Panc1 (cell line): ENCODE measurements around the gene WHAMM. TPM values are rescaled to one million over a fixed set of nuclear protein-coding genes. Genes with fewer than 3 reads are reported as not detected.

Experiments
- ATAC-seq: fragments of 200-7000 bp; cut with Tn5 transposase; 2 replicates; pipeline ENCODE4 v1.9.1; 2020; ENCODE audit warnings: mild to moderate bottlenecking, moderate library complexity
- BruUV-seq: library from RNA; stranded (reverse); fragments of 400-500 nt; replicated peaks from 2 replicates; lab custom pipeline; 2021; lab: Mats Ljungman, UMichigan
- CTCF ChIA-PET: fragments of 300-600 bp; sonication (Branson Sonifier 250); formaldehyde crosslinking; loops from one replicate; lab custom pipeline; 2022; ENCODE audit warnings: antibody characterized with exemption; lab: Charles Lee
- POLR2A ChIA-PET: fragments of 300-600 bp; sonication (Branson Sonifier 250); formaldehyde crosslinking; loops from one replicate; lab custom pipeline; 2022; ENCODE audit warnings: antibody characterized with exemption; lab: Charles Lee
- DNase-seq: peaks from one replicate; pipeline ENCODE4 v3.0.0-alpha.2; 2010; ENCODE audit warnings: low read depth, low spot score
- H3K27ac ChIP-seq: 2 replicates; pipeline ENCODE4 v1.5.1; 2011; ENCODE audit warnings: mild to moderate bottlenecking, low read length, inconsistent platforms
- H3K27me3 ChIP-seq: fragments of 200-500 bp; sonication (Bioruptor generic); 2 replicates; pipeline ENCODE4 v1.6.0; 2014; ENCODE audit warnings: low read length, inconsistent platforms; ENCODE audit not compliant: control insufficient read depth, insufficient read depth
- H3K36me3 ChIP-seq: fragments of 200-500 bp; sonication (Bioruptor generic); 2 replicates; pipeline ENCODE4 v1.5.1; 2014; ENCODE audit warnings: inconsistent platforms, mild to moderate bottlenecking, low read length, moderate library complexity; ENCODE audit not compliant: control insufficient read depth, insufficient read depth
- H3K4me1 ChIP-seq: 2 replicates; pipeline ENCODE4 v1.5.1; 2011; ENCODE audit warnings: inconsistent platforms, mild to moderate bottlenecking, low read length, moderate library complexity; ENCODE audit not compliant: control insufficient read depth, insufficient read depth
- H3K4me3 ChIP-seq, 2 experiments: 2 replicates each; pipeline ENCODE4 v1.5.1; 2011 to 2012; ENCODE audit warnings: low read depth in 2 of 2, low read length in 2 of 2, mild to moderate bottlenecking in 2 of 2, inconsistent platforms in 1 of 2, moderate library complexity in 1 of 2
- H3K9me3 ChIP-seq: fragments of 200-500 bp; sonication (Bioruptor generic); 2 replicates; pipeline ENCODE4 v1.5.1; 2014; ENCODE audit warnings: low read depth, mild to moderate bottlenecking, inconsistent platforms, low read length, moderate library complexity; ENCODE audit not compliant: control insufficient read depth, insufficient read depth
- CTCF ChIP-seq: fragments of 450-650 bp; IDR thresholded peaks from 2 replicates; pipeline ENCODE4 v1.5.1; 2017; ENCODE audit warnings: mild to moderate bottlenecking
- POLR2AphosphoS5 ChIP-seq: IDR thresholded peaks from 2 replicates; pipeline ENCODE4 v1.6.1; 2012; ENCODE audit warnings: mild to moderate bottlenecking, low read depth, low read length, moderate library complexity
- REST ChIP-seq, 2 experiments: IDR thresholded peaks; 2 replicates each; pipeline ENCODE4 v1.6.1; 2011 to 2012; ENCODE audit warnings: low read depth in 2 of 2, control low read depth in 1 of 2, low read length in 1 of 2, mild to moderate bottlenecking in 1 of 2, moderate library complexity in 1 of 2; ENCODE audit not compliant: insufficient read depth in 1 of 2
- SIN3A ChIP-seq: IDR thresholded peaks from 2 replicates; pipeline ENCODE4 v1.6.1; 2012; ENCODE audit warnings: low read depth, mild to moderate bottlenecking, low read length, moderate library complexity, borderline replicate concordance; ENCODE audit not compliant: insufficient read depth
- TCF7L2 ChIP-seq: IDR thresholded peaks from 2 replicates; pipeline ENCODE4 v1.6.1; 2011; ENCODE audit warnings: mild to moderate bottlenecking, low read depth, low read length, inconsistent platforms
- in situ Hi-C: cut with HindIII; loops from 2 replicates; pipeline ENCODE4 v1.10.0; 2016; ENCODE audit warnings: low sequenced_read_pairs, low pct_unique_long_range_greater_than_20kb
- intact Hi-C: fragments of 100-400 bp; cut with micrococcal nuclease; formaldehyde crosslinking; loops from one replicate; pipeline ENCODE4 v1.10.0; 2022; ENCODE audit not compliant: unreplicated experiment
- total RNA-seq: library from RNA; stranded (reverse); gene quantifications from one replicate; pipeline ENCODE4 v1.2.1, GENCODE V29; 2021; ENCODE audit not compliant: unreplicated experiment

The WHAMM gene
- total RNA-seq, 1 experiment from 2014 or later, result 8.8 TPM

- ChIA-PET POLR2A (no interaction called here), CTCF (no interaction called here)
- Histone ChIP-seq H3K36me3 (no peaks in the 10 kb centered on the region; the same call in 1 of the 2 replicates), H3K9me3 (no peaks in the 10 kb centered on the region), H3K4me3 (no peak overlapping the region), H3K4me1 (no peaks in the 10 kb centered on the region), H3K27me3 (no peaks in the 10 kb centered on the region), H3K27ac (no peak overlapping the region)
- no TSS peak for BruUV-seq
- in situ Hi-C loops (no loop called here), intact Hi-C loops (no loop called here)
- no peak for ATAC-seq
- TF ChIP-seq REST (IDR thresholded peaks at IDR 0.05; ENCODE audit: insufficient read depth in 1 of 2, low read depth in 2 of 2, low read length in 1 of 2) (no peak), TCF7L2 (no peak), POLR2AphosphoS5 (no peak), SIN3A (no peak), CTCF (no peak)
- no peak for DNase-seq
Observed at GRCh38 chr15:82846621-82847020, 37.2 kb downstream of the WHAMM start.

- Histone ChIP-seq H3K27me3 (no peaks in the 10 kb centered on the region), H3K9me3 (no peaks in the 10 kb centered on the region), H3K4me1 (no peaks in the 10 kb centered on the region), H3K4me3 (no peak overlapping the region), H3K27ac (no peak overlapping the region), H3K36me3 (no peaks in the 10 kb centered on the region; the same call in 1 of the 2 replicates)
- intact Hi-C loops (no loop called here), in situ Hi-C loops (no loop called here)
- TF ChIP-seq CTCF, result no peak
- no peak for TF ChIP-seq POLR2AphosphoS5
- no peak for TF ChIP-seq SIN3A
- TF ChIP-seq REST (IDR thresholded peaks at IDR 0.05; ENCODE audit: insufficient read depth in 1 of 2, low read depth in 2 of 2, low read length in 1 of 2), result no peak
- no peak for TF ChIP-seq TCF7L2
- no peak for DNase-seq
- ChIA-PET CTCF (interaction anchor here (1.0 kb wide), 1 partner anchor 152 kb away, joined by 4 read pairs; no protein-coding TSS in a partner anchor), POLR2A (no interaction called here)
- no TSS peak for BruUV-seq
- ATAC-seq, result no peak
Observed at GRCh38 chr15:82847703-82848102, 38.3 kb downstream of the WHAMM start.
